GM12864 (cell line): Measurements from ENCODE around the gene GIT1.

Experiments used
- DNase-seq: peaks from one replicate; pipeline ENCODE4 v3.0.0-alpha.2; 2011; ENCODE audit warnings: low read depth
- H3K4me3 ChIP-seq: 2 replicates; pipeline ENCODE4 v1.5.1; 2011; ENCODE audit warnings: mild to moderate bottlenecking, low read depth, low read length, control low read depth
- TF ChIP-seq, protein P1 (sequence below): IDR thresholded peaks from 2 replicates; pipeline ENCODE4 v1.5.1; 2011; ENCODE audit warnings: low read depth, mild to moderate bottlenecking, moderate library complexity, low read length, control low read depth, inconsistent platforms; ENCODE audit errors: missing control alignments

The GIT1 gene

DNA sequence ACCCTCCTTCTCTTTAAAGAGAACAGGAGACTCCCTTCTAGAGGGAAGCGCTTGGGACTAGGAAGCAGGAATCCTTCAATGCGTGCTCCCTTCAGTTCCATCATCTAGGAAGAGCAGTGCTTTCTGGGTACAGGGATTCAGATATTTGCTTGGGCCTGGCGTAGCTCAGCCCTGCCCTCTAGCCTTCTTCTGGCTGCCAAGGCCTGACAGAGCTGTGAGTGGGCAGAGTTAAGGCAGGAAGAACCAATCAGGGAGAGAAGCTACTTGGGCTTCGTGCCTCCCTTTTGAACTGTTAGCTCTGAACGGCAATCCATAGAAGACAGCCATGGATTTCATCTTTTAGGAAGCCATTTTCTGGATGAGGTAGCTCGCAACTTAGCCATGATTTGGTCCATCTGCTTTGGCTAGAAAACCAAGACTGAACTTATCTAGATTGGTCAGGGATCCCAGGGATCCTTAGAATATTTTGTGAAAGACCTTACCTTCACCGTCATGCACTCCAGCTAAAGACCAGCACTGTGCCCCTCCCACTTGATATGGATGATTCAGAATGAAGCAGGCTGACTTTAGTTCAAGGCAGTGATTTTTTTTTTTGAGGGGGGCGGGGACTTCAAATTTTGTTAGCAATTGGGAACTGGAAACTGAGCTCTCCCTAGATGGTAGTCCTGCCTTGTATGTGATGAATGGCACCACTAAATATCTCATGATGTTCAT is 35.7 kb upstream of the GIT1 start:
- TF ChIP-seq, protein P1, sequence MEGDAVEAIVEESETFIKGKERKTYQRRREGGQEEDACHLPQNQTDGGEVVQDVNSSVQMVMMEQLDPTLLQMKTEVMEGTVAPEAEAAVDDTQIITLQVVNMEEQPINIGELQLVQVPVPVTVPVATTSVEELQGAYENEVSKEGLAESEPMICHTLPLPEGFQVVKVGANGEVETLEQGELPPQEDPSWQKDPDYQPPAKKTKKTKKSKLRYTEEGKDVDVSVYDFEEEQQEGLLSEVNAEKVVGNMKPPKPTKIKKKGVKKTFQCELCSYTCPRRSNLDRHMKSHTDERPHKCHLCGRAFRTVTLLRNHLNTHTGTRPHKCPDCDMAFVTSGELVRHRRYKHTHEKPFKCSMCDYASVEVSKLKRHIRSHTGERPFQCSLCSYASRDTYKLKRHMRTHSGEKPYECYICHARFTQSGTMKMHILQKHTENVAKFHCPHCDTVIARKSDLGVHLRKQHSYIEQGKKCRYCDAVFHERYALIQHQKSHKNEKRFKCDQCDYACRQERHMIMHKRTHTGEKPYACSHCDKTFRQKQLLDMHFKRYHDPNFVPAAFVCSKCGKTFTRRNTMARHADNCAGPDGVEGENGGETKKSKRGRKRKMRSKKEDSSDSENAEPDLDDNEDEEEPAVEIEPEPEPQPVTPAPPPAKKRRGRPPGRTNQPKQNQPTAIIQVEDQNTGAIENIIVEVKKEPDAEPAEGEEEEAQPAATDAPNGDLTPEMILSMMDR = no peak
- no peak for DNase-seq

DNA sequence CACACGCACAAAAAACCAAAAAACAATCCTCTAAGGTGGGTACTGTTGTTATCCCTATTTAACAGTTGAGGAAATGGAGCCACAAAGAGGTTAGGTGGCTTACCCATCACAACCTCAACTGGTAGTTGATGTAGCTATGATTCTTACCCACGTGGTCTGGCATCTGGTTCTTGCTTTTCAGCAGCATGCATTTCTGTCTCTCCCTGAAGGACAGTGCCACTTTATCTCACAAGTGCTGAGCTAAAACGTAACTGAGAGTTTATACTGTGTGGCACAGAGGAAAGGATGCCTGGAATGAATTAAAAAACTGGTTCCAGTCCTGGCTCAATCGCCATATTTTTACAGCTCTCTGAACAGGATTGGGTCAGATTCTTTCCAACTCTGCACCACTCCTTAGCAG is 35.1 kb upstream of the GIT1 start:
- H3K4me3 ChIP-seq = no peak overlapping the region
- no peak for DNase-seq
- TF ChIP-seq, protein P1 = no peak

More for the DNA sequence above, 35.7 kb upstream of the GIT1 start:
- H3K4me3 ChIP-seq = no peak overlapping the region

DNA sequence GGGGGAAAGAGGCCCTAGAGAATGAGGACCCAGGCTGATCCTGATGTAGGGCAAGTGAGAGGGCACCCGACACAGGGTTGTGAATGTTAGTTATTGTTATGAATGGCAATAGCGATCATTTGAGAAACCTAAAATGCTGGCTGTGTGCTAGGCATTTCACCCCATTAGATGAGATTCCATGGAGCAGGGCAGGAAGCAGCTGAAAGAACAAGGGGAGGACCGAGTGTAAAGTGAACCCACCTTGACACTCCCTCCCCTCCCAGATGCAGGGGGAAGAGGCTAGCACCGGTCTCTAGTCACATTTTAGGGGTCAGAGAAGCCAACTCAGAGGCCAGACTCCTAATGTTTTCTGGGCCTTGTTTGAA is 33.8 kb upstream of the GIT1 start:
- H3K4me3 ChIP-seq = peak overlapping the region; percentile 69
- DNase-seq = no peak

DNA sequence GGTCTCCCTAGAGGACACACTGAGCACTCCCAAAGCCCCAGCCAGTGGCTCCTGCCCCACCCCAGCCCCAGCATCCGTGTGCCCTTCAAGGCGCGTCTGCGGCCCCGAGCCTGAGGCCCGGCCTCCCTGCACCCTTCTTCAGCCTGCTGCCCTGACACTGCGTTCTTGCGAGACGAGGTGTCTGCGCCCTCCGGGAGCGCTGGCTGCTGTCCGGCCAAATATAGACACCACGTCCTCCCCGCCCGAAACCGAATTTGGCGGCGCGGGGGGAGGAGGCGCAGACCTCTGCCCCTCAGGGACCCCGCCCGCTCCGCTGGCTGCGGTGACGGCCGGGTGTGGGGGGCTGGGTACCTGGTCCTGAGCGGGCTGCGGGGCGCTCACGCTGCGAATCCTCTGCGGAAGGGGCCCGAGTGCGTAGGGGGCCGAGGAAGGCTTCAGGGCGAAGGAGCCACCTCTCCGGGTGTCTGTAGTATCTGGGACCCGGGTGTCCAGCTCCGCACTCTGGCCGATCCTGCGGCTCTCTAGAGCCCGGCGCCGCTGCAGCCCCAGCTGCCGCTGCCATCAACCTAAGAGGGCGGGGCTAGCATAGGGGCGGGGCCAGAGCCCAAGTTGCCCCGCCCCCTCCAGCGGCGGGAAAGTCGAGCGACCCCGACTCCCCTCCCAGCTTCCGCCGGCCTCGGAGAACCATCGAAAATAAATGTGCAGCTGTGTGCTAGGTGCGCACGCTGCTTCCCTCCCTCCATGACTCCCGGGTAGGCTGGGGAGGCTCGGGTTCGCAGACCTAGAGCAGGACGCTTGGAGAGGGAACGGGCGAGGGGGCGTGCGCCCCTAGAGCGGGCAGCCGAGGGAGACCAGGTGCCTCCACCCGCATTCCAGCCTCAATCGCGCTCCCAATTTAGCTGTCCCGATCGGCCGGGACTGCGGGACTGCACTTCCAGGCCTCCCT is 33.2 kb upstream of the GIT1 start, which contains the start of gene CORO6:
Gene CORO6, minus strand, starts transcription at position 576 of the 946 bp plus-strand sequence. CDS start 1,491 bp downstream, outside the sequence.
- H3K4me3 ChIP-seq = peak within 1 kb of the TSS; percentile 69
- DNase-seq = no peak

More for the DNA sequence above, 33.8 kb upstream of the GIT1 start:
- TF ChIP-seq, protein P1 = no peak

DNA sequence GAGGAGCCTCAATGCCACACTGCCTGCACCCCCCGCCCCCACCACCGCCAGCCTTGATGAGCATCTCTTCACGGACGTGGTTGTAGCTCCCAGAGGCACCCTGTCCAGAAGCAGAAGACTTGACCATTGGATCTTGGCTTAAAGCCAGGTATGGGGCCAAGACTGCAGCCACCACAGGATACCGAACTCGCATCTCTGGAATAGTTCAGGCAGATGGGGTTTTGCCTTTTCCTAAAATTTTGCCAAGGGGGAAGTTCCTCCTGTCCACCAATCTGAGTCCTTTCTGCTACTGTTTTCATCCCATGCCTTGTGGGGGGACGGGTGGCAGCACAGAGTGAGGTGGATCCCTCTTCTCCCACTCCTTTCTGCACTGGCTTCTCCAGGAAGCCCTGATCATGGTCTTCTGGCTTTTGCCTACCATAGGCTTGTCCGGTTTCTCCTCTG is 32.3 kb upstream of the GIT1 start:
- TF ChIP-seq, protein P1 = no peak
- H3K4me3 ChIP-seq = peak overlapping the region; percentile 69
- no peak for DNase-seq

More for the DNA sequence above, 33.2 kb upstream of the GIT1 start, which contains the start of gene CORO6:
- TF ChIP-seq, protein P1 = no peak

DNA sequence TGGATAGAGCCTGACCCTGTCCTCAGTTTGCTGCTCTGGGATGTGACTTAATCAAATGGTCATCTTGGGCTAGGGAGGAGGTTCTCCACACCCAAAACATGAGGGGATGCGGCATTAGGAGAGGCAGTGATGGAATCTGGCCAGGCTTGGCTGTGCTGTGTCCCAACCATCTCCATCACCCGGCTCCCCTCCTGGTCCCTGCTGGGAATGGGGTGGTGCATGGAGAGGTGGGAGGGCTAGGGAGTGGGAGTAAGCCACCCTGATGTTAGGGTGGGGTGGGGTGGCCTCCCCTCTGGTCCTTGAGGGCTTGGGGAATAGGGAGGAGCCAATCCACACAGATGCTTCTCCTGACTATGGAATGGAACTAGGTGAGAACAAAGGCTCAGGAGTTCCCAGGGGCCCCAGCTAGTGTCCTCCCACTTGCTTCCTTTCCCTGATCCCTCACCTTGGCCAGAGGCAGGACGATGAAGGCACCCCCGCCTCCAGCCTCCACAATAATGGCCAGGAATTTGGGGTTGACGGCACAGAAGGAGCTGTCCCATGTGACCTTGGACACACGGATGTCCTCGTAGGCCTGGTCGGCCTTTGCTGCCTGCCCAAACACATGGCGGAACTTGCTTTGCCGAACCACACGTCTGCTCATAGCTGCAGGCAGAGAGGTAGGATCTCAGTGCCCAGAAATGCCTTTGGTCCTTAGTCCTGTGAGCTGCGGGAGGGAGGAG is 31.5 kb upstream of the GIT1 start:
- H3K4me3 ChIP-seq = no peak overlapping the region
- DNase-seq = no peak
- TF ChIP-seq, protein P1 = no peak
